Retinal pigment epithelial cell (primary cell): Measurements from ENCODE around the gene SSTR5.

Experiments used
- DNase-seq: peaks from one replicate; pipeline ENCODE4 v3.0.0-alpha.2; 2010; ENCODE audit warnings: low read depth
- H3K4me3 ChIP-seq: 2 replicates; pipeline ENCODE4 v1.5.1; 2011; ENCODE audit warnings: mild to moderate bottlenecking, low read length, control low read depth, moderate library complexity
- TF ChIP-seq, protein P1 (sequence below): conservative IDR thresholded peaks from 2 replicates; pipeline ENCODE4 v1.5.1; 2011; ENCODE audit warnings: low read depth, low read length, control low read depth, inconsistent platforms

Gene SSTR5

GRCh38 chr16:1060416-1061340 is 11.9 kb upstream of the SSTR5 start:
- TF ChIP-seq, protein P1, sequence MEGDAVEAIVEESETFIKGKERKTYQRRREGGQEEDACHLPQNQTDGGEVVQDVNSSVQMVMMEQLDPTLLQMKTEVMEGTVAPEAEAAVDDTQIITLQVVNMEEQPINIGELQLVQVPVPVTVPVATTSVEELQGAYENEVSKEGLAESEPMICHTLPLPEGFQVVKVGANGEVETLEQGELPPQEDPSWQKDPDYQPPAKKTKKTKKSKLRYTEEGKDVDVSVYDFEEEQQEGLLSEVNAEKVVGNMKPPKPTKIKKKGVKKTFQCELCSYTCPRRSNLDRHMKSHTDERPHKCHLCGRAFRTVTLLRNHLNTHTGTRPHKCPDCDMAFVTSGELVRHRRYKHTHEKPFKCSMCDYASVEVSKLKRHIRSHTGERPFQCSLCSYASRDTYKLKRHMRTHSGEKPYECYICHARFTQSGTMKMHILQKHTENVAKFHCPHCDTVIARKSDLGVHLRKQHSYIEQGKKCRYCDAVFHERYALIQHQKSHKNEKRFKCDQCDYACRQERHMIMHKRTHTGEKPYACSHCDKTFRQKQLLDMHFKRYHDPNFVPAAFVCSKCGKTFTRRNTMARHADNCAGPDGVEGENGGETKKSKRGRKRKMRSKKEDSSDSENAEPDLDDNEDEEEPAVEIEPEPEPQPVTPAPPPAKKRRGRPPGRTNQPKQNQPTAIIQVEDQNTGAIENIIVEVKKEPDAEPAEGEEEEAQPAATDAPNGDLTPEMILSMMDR = no peak
- H3K4me3 ChIP-seq = no peak overlapping the region
- DNase-seq = no peak

GRCh38 chr16:1061769-1062505 is 10.6 kb upstream of the SSTR5 start:
- TF ChIP-seq, protein P1 = no peak
- DNase-seq = no peak
- H3K4me3 ChIP-seq = no peak overlapping the region

DNA sequence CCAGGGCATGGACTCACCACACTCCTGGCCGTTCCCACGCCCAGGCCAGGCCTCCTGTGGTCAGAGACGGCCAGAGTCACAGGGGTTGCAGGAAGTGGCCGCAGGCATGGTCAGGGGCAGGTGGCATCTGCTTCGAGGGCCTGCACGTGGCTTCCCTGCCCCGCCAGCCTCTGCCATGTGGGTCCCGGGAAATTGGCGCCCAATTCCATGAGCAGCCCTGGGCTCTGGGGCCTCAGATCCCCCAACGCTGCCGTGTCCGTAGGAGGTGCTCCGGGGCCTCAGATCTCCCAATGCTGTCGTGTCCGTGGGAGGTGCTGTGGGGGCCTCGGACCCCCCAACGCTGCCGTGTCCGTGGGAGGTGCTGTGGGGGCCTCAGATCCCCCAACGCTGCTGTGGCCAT is 9.7 kb upstream of the SSTR5 start:
- DNase-seq = no peak
- TF ChIP-seq, protein P1 = no peak
- no peak overlapping the region for H3K4me3 ChIP-seq

GRCh38 chr16:1063728-1064127 is 8.8 kb upstream of the SSTR5 start:
- no peak for DNase-seq
- TF ChIP-seq, protein P1 = no peak
- no peak overlapping the region for H3K4me3 ChIP-seq

DNA sequence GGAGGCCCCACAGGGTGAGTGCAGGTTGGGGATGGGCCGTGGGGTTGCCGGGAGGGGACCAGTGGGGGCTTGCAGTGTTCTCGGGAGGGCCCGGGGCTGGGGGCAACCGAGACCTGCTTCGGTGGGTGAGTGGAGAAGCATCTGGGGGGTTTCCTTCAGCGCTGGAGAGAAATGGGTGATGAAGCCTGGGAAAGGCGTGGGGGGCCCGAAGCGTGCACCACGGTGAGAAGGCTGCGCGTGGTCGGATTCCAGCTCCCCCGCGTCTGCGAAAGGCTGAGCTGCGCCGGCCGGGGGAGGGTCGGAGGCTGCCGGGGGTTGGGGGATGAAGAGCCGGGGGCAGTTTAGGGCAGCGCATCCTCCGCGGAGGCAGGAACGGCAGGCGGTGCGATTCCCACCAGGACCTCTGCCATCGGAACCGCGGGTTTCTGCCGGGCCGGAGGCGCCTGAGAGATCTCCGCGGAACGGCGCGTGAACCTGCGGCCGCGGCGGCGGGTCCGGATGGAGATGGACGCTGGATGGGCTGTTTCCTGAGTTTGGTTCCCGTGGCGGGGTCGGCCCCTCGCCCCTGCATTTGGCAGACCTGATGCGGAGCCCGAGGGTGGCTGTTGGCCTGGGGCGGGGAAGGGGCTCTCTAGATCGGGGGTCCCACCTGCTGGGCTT is 6.9 kb upstream of the SSTR5 start:
- DNase-seq = no peak
- TF ChIP-seq, protein P1 = no peak
- no peak overlapping the region for H3K4me3 ChIP-seq

GRCh38 chr16:1066584-1067172 is 5.9 kb upstream of the SSTR5 start:
- TF ChIP-seq, protein P1 = no peak
- no peak overlapping the region for H3K4me3 ChIP-seq
- DNase-seq = no peak
